Esophagus muscularis mucosa (tissue), 4 donors: ENCODE measurements around the gene THRA.

Experiments
- CTCF ChIP-seq, 3 experiments: fragments of 200-600 bp in 2 of 3; fragments of 450-650 bp in 1 of 3; sonication (generic) in 2 of 3; IDR thresholded peaks; one replicate each; pipeline ENCODE4 v1.5.1; 2017 to 2019; ENCODE audit warnings: antibody characterized with exemption in 3 of 3, mild to moderate bottlenecking in 2 of 3, moderate library complexity in 1 of 3
- EP300 ChIP-seq: sonication (generic); formaldehyde crosslinking; IDR thresholded peaks from one replicate; pipeline ENCODE4 v1.6.1; 2017; ENCODE audit warnings: antibody characterized with exemption
- POLR2A ChIP-seq: fragments of 450-650 bp; IDR thresholded peaks from one replicate; pipeline ENCODE4 v1.6.1; 2017; ENCODE audit warnings: antibody characterized with exemption, moderate library complexity, mild to moderate bottlenecking, low read depth

DNA sequence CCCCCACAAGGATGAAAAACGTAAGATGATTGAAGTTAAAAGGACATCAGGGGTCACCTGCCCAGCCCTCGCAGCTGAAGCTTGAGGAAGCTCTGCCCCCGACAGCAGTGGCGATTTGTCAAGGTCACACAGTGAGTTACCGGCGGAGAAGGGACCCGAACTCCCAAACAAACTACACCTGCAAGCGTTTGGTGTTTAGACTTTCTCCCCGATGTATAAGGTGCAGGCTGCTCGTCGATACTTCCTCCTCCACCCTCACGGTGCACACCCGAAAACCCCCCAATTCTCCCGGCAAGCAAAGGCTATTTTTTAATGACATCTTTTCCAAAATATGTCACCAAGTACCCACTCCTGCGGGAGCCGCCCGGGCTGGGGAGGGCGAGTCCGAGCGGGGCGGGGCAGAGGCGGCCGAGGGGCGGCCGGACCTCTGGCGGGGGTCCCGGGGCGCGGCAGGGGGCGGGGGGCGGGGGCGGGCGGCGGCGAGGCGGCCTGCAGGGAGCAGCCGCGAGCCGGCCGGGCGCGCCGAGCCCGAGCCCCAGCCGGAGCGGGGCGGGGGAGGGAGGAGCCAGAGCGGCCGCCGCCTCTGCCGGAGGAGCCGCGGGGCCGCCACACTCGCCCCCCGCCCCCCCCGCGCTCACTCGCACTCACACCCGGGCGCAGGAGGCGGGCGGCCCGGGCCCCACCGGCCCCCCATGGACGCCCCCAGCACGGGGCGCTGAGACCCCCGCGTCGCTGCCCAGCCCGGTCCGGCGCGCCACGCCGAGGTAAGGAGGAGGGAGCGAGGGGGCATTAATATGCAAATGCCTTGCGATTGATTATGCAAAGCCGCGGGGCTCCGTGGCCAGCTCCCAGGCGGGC, at the start of gene THRA:
- TF ChIP-seq POLR2A (no peak), CTCF (IDR thresholded peaks at IDR 0.05) (peak in 2 of 3 experiments; percentile 20 to 29), EP300 (no peak)
